SH-SY5Y (cell line): Measurements from ENCODE around the gene LDHA.

Experiments
- GATA2 ChIP-seq: IDR thresholded peaks from 2 replicates; pipeline ENCODE4 v1.6.1; 2011; ENCODE audit warnings: mild to moderate bottlenecking, low read depth, low read length
- GATA3 ChIP-seq: IDR thresholded peaks from 2 replicates; pipeline ENCODE4 v1.6.1; 2011; ENCODE audit warnings: low read depth, mild to moderate bottlenecking, low read length, moderate library complexity

DNA sequence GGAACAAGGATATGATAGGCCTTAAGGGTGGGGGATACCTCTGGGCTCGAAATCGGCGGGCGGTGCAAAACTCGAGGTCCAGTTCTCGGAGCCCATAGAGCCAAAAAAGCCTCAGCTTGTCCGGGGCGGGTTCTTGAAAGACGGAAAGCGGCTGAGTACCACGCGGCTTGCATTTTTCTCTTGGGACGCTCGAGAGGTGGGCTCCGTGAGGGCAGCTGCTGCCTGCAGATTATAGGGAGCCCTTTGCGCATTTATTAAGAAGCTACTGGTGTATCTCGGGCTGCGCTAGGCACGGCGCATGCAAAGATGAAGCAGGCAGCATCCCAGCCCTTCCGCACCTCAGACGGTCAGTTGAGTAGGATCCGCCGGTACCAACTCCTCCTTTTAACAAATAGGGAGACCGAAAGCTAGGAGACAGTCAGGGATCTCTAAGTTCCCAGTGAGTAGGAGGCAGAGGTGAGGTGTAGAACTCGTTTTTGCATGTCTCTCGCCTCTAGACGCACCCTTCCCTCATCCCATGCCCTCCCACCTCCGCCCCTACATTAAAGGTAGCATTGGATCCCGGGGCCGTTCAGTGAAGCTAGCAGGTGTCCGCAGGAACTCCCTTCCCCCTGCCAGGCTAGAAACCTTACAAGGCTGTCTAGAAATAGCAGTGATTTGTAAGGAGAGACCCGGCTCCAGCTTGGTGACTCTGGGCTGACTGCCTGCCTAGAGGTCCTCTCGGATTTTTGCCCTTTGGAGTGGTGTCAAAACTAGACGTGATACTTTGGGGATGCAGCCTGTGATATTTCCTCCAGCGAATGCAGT, 768 bp downstream of the LDHA start:
- no peak for TF ChIP-seq GATA2
- TF ChIP-seq GATA3 = no peak
